ENCODE data around the gene CCDC80. TPM values are rescaled to one million over a fixed set of nuclear protein-coding genes. Genes with fewer than 3 reads are reported as not detected.

CCDC80 gene
- total RNA-seq, 2 experiments from 2014 or later, result 0.59 to 0.63 TPM

Other genes starting within 250 kb of the CCDC80 start
- gene BTLA, start 141.7 kb downstream of the CCDC80 start, total RNA-seq (2014; rRNA removed; shearing (Covaris generic)), result 7.7 and 8.0 TPM in 2 replicates
- gene BTLA, start 141.7 kb downstream of the CCDC80 start, total RNA-seq (2022), result 7.3 and 7.6 TPM in 2 replicates
- gene ATG3, start 79.2 kb downstream of the CCDC80 start, total RNA-seq (2014; rRNA removed; shearing (Covaris generic)), result 84.6 and 109 TPM in 2 replicates
- gene ATG3, start 79.2 kb downstream of the CCDC80 start, total RNA-seq (2022), result 109 TPM in 2 replicates
- 10.3 and 12.4 TPM in 2 replicates for gene SLC35A5, start 79.1 kb downstream of the CCDC80 start, total RNA-seq (2014; rRNA removed; shearing (Covaris generic))
- 22.7 and 26.4 TPM in 2 replicates for gene SLC35A5, start 79.1 kb downstream of the CCDC80 start, total RNA-seq (2022)
- not detected in 2 replicates for gene CD200R1L, start 205.7 kb upstream of the CCDC80 start, total RNA-seq (2014; rRNA removed; shearing (Covaris generic))
- not detected in 2 replicates for gene CD200R1L, start 205.7 kb upstream of the CCDC80 start, total RNA-seq (2022)

All from OCI-LY7 (cell line).